HG03108 (cell line): ENCODE results near the gene ANKRD28.
"Not testable (repeated sequence)": the region's sequence is repeated elsewhere in the genome, so short reads cannot be mapped to it uniquely, and the experiment has no call there.

ENCODE experiments used
- ATAC-seq: cut with Tn5 transposase; IDR thresholded peaks from one replicate; pipeline ENCODE4 v1.9.1; 2021; ENCODE audit warnings: moderate library complexity; ENCODE audit not compliant: unreplicated experiment

ANKRD28 gene

GRCh38 chr3:15797642-15798303 is at the start of gene ANKRD28:
TSS of gene ANKRD28 (minus strand) at chr3:15797979. CDS start at chr3:15796521, 1,458 bp downstream.
- peak; percentile 25 for ATAC-seq

- no peak for ATAC-seq
Measured at GRCh38 chr3:15847239-15847638, 49.5 kb upstream of the ANKRD28 start.

DNA sequence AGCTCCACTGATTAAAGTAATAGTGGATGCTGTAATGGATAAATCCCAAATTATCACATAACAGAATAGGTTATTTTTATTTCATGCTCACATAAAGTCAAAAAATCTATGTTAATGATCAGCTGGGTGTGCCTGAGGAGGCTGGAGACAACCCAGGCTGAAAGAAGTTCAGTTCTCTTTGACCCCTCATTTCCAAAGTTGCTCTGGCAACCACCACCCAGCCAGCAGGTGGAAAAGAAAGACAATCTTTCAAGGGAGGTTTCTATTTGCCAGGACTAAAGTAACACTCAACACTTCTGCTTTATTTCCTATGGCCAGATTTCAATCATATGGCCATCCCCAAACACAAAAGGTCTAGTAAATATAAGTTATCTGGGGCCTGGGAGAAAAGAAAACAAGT is 48.8 kb upstream of the ANKRD28 start:
- ATAC-seq: no peak

DNA sequence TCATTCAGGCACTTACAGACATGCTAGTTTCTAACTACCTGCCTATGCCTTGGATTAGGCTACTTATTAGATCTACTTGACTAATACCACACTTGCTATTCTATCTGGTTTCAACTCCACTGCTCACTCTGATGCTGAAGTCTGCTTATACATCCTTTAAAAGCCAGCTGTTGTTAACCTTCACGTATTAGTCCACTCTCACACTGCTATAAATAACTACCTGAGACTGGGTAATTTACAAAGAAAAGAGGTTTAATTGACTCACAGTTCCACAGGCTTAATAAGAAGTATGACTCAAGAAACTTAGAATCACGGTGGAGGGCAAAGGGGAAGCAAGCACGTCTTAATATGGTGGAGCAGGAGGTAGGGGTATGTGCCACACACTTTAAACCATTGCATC is 47.7 kb upstream of the ANKRD28 start:
- ATAC-seq: no peak

- no peak for ATAC-seq
Measured at GRCh38 chr3:15844889-15845288, 47.1 kb upstream of the ANKRD28 start.

DNA sequence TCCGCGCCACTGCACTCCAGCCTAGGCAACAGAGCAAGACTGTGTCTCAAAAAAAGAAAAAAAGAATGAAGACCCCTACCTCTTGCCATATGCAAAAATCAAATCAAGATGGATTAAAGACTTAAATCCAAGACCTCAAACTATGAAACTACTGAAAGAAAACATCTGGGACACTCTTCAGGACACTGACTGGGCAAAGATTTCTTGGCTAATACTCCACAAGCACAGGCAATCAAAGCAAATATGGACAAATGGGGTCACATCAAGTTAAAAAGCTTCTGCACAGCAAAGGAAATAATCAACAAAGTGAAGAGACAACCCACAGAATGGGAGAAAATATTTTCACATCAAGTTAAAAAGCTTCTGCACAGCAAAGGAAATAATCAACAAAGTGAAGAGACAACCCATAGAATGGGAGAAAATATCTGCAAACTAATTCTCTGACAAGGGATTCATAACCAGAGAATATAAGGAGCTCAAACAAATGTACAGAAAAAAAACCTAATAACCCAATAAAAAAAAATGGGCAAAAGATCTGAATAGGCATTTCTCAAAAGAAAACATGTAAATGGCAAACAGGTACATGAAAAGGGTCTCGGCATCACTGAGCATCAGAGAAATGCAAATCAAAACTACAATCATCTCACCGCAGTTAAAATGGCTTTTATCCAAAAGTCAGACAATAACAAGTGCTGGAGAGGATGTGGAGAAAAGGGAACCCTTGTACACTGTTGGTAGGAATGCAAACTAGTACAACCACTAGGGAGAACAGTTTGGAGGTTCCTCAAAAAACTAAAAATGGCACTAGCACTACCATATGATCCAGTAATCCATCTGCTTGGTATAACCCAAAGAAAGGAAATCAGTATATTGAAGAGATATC is 43.6 kb upstream of the ANKRD28 start:
- not testable (repeated sequence) for ATAC-seq

DNA sequence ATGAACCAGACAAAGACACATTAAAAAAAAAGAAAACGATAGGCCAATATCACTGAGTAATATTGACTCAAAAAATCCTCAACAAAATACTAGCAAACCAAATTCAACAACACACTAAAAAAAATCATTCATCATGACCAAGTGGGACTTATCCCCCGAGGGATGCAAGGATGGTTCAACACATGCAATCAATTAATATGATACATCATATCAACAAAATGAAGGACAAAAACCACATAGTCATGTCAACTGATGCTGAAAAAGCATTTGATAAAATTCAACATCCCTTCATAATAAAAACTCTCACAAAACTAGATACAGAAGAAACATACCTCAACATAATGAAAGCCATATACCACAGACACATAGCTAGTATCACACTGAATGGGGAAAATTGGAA is 41.8 kb upstream of the ANKRD28 start:
- no peak for ATAC-seq

DNA sequence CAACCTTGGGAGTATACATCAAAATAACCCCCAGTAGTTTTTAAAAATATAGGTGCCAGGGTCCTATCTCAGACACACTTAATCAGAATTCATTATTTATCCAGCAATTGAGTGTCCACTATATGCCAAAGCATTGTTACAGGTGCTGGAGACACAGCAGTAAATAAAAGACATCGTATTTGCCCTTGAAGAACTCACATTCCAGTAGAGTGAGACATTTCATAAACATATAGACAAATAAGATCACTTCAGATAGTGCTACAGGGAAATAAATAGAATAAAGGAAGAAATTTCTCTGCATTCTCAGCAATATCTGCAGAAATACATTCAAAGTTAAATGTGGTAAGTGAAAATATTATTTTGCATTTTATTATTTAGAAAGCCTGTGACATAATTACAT is 34.1 kb upstream of the ANKRD28 start:
- ATAC-seq: no peak

DNA sequence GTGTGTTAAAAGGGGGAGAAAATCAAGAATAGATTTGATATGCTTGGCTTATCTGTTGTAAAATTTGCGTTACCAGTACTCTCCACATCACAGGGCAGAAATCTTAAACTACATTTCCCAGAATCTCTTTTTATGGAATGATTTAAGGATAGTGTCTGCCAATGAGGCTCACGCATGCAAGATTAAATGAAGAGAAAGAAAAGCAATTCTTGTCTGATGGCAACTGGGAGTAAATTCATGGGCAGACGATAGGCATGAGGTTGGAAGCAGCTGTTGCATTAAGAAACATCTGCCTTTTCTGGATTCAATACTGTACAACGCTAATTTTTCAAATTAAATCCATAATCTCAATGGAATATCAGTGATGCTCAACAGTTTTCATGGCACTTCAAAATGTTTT is 27.2 kb upstream of the ANKRD28 start:
- ATAC-seq: no peak

DNA sequence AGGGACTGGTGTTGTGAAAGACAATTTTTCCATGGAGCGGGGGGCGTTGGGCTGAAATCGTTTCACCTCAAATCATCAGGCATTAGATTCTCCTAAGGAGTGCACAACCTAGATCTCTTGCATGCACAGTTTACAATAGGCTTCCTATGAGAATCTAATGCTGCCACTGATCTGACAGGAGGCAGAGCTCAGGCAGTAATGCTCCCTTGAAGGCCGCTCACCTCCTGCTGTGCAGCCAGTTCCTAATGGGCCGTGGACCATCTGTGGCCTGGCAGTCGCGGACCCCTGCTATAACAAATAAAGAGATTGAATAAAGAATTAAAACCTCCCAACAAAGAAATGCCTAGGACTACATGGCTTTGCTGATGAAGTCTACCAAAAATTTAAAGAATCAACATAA is 25.3 kb upstream of the ANKRD28 start:
- ATAC-seq: no peak

DNA sequence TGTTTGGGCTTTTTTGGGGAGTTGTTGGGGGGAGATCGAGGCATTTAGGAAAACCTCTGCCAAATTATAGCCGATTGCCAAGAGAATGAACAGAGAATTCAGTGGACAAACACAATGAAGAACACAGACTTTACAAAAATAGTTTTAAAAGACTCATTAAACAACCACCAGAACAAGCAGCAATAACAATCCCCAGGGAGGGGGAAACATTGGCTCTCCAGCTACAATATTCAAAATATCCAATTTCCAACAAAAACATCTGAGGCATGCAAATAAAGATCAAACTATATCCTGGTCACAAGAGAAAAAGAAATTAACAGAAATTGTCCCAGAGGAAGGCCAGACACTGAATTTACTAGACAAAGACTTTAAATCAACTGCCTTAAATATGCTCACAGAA is 24.5 kb upstream of the ANKRD28 start:
- no peak for ATAC-seq

DNA sequence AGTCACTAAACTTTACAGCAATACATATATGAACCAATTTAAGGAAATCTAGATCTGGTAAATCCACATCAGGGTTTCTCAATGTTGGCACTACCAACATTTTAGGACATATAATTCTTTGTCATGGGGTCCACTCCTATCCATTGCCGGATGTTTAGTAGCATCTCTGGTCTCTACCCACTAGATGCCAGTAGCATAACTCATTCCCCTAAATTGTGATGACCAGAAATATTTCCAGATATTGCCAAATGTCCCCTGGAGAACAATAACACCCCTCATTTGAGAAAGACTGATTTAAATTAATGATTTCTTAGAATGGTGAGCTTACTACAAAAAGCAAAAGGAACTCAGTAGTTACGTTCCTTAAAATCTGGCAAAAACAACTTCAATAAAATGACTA is 23.1 kb upstream of the ANKRD28 start:
- ATAC-seq: no peak

GRCh38 chr3:15819576-15819975 is 21.8 kb upstream of the ANKRD28 start:
- no peak for ATAC-seq

GRCh38 chr3:15819043-15819442 is 21.3 kb upstream of the ANKRD28 start:
- no peak for ATAC-seq

- no peak for ATAC-seq
Measured at GRCh38 chr3:15815696-15816095, 17.9 kb upstream of the ANKRD28 start.

GRCh38 chr3:15813079-15813478 is 15.3 kb upstream of the ANKRD28 start:
- not testable (repeated sequence) for ATAC-seq

- ATAC-seq: no peak
Measured at GRCh38 chr3:15812183-15812582, 14.4 kb upstream of the ANKRD28 start.

DNA sequence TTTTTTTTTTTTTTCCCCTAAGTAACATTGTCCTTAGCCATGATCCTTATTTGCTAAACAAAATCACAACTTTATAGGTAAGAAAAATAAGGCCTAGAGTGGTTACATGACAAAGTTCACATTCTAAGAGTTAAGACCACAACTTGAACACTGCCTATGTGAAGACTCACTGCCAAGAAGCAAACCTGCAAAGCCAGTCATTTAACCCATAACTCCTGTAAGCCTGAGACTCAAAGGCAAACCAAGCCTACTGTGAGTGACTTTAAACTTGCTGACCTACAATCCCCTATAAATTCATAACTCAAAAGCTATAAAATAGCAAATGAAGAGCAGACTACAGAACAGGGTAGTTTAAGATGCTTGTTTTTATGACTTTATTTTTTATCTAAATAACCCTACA is 12.9 kb upstream of the ANKRD28 start:
- no peak for ATAC-seq

GRCh38 chr3:15809313-15809712 is 11.5 kb upstream of the ANKRD28 start:
- ATAC-seq: no peak

DNA sequence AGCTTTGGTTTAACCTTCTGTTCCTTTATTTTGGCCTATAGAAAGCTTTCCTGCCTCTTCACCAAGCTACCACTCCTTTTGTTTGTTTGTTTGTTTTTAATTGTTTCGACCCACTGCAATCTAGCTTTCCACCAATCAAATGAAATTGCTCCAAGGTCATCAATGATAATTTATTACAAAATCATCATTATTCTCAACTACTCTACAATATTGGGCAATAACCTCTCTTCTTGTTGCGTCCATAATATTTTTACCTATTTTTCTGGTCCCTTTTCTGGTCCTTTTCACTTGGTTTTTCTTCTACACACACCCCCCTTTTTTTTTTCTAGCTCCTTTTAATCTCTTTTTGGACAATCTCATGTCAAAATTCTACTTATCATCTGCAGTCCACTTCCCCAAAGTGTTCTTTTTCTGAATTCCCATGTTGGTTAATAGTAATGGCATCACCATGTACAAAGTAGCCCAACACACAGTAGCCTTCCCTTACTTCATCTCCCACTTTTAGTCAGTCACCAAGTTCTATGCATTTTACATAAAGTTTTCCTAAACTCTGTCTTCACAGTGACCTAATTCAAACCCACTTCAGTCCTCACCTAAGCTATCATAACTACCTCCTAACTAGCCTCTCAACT is 11.0 kb upstream of the ANKRD28 start:
- ATAC-seq: no peak

GRCh38 chr3:15805756-15806266 is 8.0 kb upstream of the ANKRD28 start:
- peak; percentile 67 for ATAC-seq
